ENCODE results near the gene DPM3. TPM values are rescaled to one million over a fixed set of nuclear protein-coding genes. Genes with fewer than 3 reads are reported as not detected.

DPM3 gene
- total and polyA plus RNA-seq, 2 donors (not counting 3 experiments of a cell fraction or from before 2014, with no cell fraction given), result 69.6 to 258 TPM

- Histone ChIP-seq H3K36me3 (ENCODE audit: control insufficient read depth in 2 of 2, extremely low read depth in 1 of 2, insufficient read depth in 2 of 2, low read length in 2 of 2) (no peaks in the 10 kb centered on the region), H3K9ac (replicated peaks; ENCODE audit: extremely low read depth, insufficient read depth, low read length) (no peak overlapping the region), H3K27ac (ENCODE audit: insufficient read depth, low read depth, low read length) (no peak overlapping the region), H3K9me1 (replicated peaks; ENCODE audit: control insufficient read depth, extremely low read depth, insufficient read depth, low read length) (no peaks in the 10 kb centered on the region), H4K20me1 (replicated peaks; ENCODE audit: control insufficient read depth, extremely low read depth, insufficient read depth, low read length) (no peaks in the 10 kb centered on the region), H3K4me1 (ENCODE audit: control insufficient read depth, extremely low read depth, insufficient read depth, low read length) (no peaks in the 10 kb centered on the region), H3K9me3 (replicated peaks; ENCODE audit: control insufficient read depth, insufficient read depth, low read length) (no peaks in the 10 kb centered on the region), H3K79me2 (ENCODE audit: control insufficient read depth, insufficient read depth, low read length) (no peaks in the 10 kb centered on the region), H2AFZ (ENCODE audit: low read depth, low read length) (no peak overlapping the region), H3K4me3 (replicated peaks in 1 of 3; ENCODE audit: insufficient read depth in 1 of 3, low read depth in 1 of 3, low read length in 3 of 3) (no peak overlapping the region), H3K4me2 (ENCODE audit: insufficient read depth, low read length) (no peak overlapping the region), H3K27me3 (ENCODE audit: control insufficient read depth in 2 of 2, insufficient read depth in 2 of 2, low read length in 2 of 2) (peaks cover 0 to 9% of the 10 kb centered on the region in 2 experiments)
- dilution Hi-C loops (cut with MboI; ENCODE audit: extremely low pct_ligation_motif_present, low sequenced_read_pairs) (no loop called here), intact Hi-C loops (cut with micrococcal nuclease) (no loop called here)
- no TSS peak for BruUV-seq (replicated peaks)
- FAIRE-seq (no peak), DNase-seq (ENCODE audit: low read depth, low spot score) (no peak)
- ChIA-PET CTCF (interaction anchor here (0.7 to 1.7 kb wide), 3 partner anchors 15 to 57 kb away, joined by 3 to 11 read pairs (median 4); no protein-coding TSS in a partner anchor), POLR2A (no interaction called here)
- TF ChIP-seq JUN (IDR thresholded peaks at IDR 0.05; ENCODE audit: borderline replicate concordance, insufficient read depth, insufficient read length, low read depth) (no peak), GATA2 (IDR thresholded peaks at IDR 0.05; ENCODE audit: insufficient read depth, insufficient read length, low read depth, low read length) (no peak), EZH2 (IDR thresholded peaks at IDR 0.05; ENCODE audit: borderline replicate concordance, low read depth, low read length, severe bottlenecking) (no peak), FOS (IDR thresholded peaks at IDR 0.05; ENCODE audit: borderline replicate concordance, insufficient read depth, low read length) (no peak), MAX (IDR thresholded peaks at IDR 0.05; ENCODE audit: insufficient read depth, insufficient read length) (no peak), CTCF (IDR thresholded peaks at IDR 0.05; ENCODE audit: extremely low read depth in 1 of 2, insufficient read depth in 1 of 2, low read depth in 1 of 2, low read length in 2 of 2) (no peak), MYC (IDR thresholded peaks at IDR 0.05; ENCODE audit: low read depth, low read length) (no peak), POLR2A (IDR thresholded peaks at IDR 0.05; ENCODE audit: low read depth, low read length) (no peak), POLR2AphosphoS5 (IDR thresholded peaks at IDR 0.05; ENCODE audit: insufficient read depth, low read depth, low read length) (no peak)
Measured at GRCh38 chr1:155110381-155110780, 29.9 kb downstream of the DPM3 start.

All from endothelial cell of umbilical vein (primary cell).